ENCODE measurements around the gene YKT6.
"Not testable (repeated sequence)": the region's sequence is repeated elsewhere in the genome, so short reads cannot be mapped to it uniquely, and the experiment has no call there.

YKT6 gene

DNA sequence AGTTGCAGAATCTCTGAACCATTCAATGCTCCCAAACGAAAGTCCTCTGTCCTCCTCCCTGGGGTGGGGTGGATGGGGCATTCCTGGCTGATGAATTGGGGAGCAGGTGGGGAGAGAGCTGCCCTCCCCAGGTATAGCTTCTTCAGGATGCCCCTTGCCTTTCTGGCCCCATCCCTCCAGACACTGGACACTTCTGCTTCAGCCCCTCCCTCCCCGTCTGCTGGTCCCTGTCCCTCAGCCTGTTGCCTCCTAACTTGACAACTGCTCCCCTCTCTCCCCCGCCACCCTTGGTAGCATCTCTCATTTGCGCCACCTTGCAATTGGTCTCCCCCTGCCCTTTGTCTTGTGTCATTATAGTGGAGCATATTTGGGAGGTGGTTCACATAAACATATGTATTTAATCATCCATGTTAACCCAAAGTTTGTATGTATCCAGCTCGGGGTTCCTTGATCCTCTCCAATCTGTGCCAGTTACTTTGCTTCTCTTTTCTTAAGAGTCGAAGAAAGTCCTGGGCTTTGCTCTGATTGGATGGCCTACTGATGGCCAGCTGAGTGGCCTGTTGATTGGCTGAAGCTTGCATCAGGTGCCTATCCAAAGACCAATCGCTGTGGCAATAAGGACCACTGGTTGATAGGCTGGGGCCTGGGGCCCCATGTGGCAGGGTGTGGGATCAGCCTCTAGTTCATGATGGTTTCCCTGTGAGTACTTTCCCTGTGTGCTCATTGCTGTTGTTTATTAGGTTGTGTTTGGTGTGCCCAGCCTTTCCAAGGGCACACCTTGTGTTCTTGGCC lies 7.6 kb upstream of the YKT6 start:
- DNase-seq (ENCODE audit: low read depth in 1 of 2, low spot score in 1 of 2) = no peak

DNA sequence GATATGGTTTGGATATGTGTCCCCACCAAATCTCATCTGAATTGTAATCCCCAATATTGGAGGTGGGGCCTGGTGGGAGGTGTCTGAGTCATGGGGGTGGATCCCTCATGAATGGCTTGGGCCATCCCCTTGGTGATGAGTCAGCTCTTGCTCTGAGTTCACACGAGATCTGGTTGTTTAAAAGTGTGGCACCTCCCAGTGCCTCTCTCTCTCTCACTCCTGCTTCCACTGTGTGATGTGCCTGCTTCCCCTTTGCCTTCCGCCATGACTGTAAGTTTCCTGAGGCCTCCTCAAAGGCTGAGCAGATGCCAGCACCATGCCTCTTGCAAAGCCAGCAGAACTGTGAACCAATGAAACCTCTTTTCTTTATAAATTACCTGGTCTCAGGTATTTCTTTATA lies 6.7 kb upstream of the YKT6 start:
- DNase-seq (ENCODE audit: low read depth in 1 of 2, low spot score in 1 of 2) = no peak

DNA sequence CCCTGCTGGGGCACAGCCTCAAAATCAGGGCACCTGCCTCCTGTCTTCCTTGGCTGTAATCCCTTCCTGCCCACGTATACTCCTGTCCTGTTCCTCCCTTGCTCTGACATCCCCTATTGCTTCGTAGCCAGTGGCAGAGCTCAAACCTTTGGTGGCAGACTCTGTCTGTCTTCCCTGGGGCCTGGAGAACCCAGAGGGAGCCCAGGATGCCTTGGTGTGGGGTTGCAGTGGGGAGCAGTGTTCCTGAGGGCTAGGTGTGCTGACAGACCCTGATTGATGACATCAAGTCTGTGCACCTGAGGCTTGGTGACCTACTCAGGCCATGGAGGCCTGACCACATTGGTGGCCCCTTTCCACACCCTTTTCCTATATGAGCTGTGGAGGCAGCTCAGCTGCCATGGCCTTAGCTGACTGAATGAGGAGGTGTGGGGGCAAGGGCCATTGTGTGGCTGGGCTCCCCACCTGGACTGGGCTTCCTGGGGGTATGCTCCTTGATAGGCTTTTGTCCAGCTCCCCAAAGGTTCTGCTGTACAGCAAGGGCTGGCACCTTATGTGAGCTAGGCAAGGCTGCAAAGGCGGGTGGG lies 6.1 kb upstream of the YKT6 start:
- no peak for DNase-seq (ENCODE audit: low read depth in 1 of 2, low spot score in 1 of 2)

DNA sequence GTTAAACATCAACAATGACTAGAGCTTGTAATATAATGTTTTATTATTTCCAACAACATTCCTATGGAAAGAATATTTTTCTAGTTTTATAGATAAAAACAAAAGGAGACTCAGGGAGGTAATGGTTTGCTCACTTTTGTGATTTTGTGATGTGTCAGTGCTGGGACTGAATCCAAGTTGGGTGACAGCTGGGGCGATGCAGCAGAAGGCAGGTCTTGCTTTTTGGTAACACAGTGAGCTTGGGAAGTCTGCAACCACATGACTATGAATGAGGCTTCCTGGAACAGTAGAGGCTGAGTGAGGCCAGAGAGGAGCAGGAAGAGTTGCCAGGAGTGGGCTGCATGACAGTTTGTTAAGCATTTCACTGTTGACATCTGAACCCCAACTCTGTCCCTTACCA lies 4.9 kb upstream of the YKT6 start:
- DNase-seq (ENCODE audit: low read depth in 1 of 2, low spot score in 1 of 2) = no peak

DNA sequence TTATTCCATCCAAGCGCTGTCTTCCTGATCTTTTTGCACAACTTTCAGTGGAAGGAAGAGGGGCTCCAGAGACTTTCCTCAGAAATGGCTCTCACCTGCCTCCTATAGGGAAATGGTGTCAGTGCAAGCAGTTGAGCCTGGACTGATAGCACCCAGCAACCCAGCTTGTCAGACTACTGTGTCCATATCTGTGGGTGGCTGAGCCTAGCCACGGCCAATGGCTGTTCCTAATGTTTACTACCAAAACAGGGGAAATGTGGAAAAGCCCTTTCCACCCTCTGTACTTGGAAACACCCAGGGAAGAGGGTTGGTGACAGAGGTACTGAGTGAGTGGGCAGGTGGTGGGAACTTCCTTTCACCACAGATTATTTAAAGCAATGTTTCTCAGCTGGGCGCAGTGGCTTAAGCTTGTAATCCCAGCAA lies 4.3 kb upstream of the YKT6 start:
- no peak for DNase-seq (ENCODE audit: low read depth in 1 of 2, low spot score in 1 of 2)

DNA sequence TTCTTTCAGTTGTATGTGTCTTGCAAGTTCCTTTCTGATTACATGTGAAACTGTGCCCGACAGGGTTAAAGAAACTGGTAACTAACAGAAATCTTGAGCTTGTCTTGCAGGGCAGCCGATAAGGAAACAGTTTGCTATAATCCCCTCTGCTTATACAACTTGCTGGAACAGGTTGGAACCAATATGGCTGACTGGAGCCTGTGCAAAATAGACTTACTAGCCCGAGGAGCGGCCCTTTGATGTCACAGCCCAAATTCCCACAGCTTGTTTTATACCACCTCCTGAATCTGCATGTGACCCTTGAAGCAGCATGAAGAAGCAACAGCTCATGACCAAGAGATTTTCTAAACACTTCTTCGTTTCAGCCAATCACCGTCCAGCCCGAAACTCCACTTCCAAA lies 3.3 kb upstream of the YKT6 start:
- no peak for DNase-seq (ENCODE audit: low read depth in 1 of 2, low spot score in 1 of 2)

DNA sequence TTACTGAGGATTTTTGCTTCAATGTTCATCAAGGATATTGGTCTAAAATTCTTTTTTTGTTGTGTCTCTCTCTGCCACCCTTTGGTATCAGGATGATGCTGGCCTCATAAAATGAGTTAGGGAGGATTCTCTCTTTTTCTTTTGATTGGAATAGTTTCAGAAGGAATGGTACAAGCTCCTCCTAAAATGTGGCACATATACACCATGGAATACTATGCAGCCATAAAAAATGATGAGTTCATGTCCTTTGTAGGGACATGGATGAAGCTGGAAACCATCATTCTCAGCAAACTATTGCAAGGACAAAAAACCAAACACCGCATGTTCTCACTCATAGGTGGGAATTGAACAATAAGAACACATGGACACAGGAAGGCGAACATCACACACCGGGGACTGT lies 615 bp upstream of the YKT6 start:
- DNase-seq (ENCODE audit: low read depth in 1 of 2, low spot score in 1 of 2) = not testable (repeated sequence)

DNA sequence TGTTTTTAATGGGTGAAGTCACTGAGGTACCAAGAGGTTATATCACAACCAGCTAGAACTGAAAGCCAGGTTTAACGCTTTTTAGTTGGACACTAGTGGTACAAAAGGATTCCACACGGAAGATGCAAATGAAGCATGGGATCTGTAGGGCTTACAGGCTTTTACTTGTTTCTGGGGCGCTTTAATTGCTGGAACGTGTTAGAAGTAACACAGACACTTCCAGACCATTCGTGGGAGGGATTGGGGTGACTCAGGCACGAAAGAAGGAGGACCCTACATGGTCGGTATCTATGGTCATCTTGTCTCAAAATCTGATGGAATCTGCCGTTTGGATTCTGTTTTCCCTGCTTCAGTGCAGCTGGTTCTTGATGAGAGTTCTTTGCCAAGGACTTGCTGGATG lies 1.0 kb downstream of the YKT6 start:
- DNase-seq (ENCODE audit: low read depth in 1 of 2, low spot score in 1 of 2) = no peak

DNA sequence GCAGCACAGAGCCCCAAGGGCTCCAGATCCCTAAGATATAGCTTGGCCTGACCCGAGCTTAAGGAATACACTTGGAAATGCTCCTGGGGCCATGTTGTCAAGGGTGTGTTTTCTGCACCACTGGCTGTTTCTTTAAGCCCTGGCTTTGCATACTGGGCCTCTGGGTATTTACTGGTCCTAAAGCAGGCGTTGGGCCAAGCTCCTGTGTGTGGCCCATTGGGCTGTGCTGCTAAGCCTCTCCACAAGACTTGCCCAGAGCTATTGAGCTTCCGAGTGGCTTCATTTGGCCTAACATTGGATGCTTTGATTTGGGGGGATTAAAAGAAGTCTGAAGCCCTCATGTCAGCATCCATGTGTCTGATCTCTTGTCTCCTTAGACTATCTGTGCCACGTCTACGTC lies 5.2 kb downstream of the YKT6 start:
- no peak for DNase-seq (ENCODE audit: low read depth in 1 of 2, low spot score in 1 of 2)

DNA sequence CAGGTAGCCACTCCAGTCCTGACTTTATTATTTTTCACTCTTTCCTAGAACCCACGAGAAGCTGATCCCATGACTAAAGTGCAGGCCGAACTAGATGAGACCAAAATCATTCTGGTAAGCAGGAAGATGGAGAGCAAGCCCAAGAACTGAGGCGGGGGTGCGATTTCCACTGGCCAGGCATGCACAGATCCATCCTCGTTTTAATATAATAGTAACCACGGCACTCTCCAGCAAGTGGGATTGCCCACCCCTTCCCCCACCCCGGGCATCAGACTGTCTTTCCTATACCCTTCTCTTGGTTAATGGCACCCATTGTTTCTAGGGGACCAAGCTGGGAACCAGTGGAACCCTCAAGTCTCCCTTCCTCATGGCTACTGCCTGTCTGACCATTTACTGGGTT lies 7.3 kb downstream of the YKT6 start:
- DNase-seq (ENCODE audit: low read depth in 1 of 2, low spot score in 1 of 2) = no peak

DNA sequence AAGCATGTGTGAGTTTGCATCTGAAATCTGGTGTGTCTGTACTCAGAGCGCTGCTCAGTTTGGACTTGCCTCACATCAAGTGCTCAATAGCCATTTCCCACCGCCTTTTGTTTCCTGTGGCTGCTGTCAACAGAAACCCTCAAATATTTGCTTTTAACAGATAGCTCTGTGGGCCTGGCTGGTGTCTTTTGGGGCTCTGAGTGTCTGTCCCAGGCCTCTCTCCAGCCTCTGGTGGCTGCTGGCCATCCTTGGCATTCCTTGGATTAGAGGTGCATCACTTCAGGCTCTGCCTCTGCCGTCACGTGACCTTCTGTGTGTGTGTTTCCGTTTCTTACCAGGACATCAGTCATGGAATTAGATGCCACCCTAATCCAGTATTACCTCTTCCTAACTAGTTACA lies 9.3 kb downstream of the YKT6 start:
- DNase-seq (ENCODE audit: low read depth in 1 of 2, low spot score in 1 of 2) = no peak

DNA sequence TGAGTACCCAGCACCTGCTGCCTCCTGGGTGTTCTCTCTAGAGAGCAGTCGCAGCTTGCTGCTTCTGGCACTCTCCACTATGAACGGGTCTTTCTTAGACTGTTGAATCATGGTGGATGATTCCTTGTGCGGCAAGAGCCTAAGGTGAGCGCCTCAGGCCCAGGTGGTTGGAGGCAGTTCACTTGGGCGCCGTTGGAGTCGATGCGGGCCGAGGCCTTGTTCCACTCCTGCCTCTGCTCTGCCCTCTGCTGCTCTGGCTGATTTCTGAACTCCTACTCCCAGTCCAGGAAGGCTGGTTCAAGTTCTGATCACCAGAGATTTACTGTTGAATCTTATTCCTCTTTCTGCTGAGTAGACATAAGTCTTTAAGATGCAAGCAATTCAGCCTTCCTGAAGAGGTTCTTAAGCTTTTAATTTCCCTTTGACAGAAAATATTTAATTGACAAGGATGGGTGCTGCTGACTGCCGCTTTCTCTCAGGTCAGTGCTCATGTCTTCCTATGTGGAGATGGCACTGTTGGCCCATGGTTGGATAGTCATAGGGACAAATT lies 10.4 kb downstream of the YKT6 start:
- no peak for DNase-seq (ENCODE audit: low read depth in 1 of 2, low spot score in 1 of 2)

DNA sequence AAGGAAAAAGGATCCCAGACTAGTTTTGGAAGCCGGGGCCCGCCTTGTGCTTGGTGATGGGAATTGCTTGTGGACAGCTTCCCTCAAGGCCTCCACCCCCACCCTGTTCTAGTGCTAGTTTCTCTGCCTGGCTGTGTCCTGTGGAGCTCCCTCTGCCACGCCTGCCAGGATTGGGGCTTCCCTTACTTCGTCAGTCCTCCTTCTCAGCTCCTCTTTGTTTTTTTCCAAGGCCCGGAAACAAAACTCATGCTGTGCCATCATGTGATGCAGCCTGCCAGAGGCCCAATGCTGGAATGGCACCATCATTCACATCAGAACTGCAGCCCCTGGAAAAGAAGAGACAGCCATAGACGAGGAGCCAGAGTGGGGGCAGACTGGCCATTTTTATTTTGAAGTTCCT lies 11.2 kb downstream of the YKT6 start:
- DNase-seq (ENCODE audit: low read depth in 1 of 2, low spot score in 1 of 2) = no peak

DNA sequence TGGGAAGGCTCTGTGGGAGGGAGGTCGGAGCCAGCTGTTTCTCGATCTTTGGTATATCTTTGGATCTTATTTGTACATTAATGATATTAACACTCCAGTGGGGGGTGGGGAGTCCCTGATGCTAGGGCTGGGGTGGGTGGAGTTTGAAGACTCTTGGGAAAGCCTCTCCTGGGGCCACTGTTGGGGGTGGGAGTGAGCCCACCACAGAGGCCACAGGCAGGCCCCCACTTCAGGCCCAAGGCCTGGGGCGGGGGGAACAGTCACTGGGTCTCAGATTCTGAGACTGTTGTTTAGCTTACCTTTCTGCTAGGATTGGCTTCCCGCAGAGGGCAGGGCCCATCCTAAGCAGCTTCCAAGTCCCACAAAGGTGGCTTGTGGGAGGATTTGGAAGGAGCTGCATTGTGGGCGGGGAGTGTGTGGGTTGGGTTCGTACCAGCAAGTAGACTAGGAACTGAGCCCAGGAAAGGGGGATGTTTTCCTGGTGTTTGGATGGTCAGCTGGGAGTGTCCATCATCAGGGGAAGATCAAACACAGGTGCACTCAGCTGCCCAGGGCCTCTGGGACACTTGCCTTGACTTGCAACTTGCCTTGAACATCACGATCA lies 11.9 kb downstream of the YKT6 start:
- DNase-seq (ENCODE audit: low read depth in 1 of 2, low spot score in 1 of 2) = no peak

DNA sequence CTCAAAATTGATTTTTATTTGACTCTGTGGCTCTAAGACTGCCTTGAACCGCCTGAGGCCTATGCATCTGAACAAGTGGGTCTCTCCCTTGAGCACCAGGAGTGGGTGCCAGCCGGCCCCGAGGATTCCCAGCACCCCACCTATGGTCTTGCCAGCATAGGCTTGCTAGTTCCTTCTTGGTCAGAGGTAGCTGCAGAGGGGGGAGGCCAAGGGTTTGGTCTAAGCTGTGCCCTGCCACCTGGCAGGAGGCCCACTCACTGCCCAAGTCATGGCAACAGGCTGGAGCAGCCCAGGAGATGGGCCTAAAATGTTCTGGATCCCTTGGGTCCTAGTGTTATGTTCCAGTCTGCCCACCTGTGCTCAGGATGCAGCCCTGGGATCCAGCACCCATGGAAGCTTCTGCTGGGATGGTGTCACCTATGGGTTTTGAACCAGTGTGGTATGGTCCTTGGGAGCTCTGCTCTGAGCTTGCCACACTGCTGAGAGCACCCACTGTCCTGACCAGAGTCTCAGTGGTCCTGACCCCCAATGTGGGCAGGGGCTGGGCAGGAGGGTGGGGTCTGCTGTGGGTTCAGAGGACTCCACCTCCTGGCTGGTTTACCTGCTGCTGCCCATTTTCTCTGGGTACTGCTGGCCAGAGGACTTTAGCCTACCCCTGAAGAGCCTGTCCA lies 12.6 kb downstream of the YKT6 start:
- no peak for DNase-seq (ENCODE audit: low read depth in 1 of 2, low spot score in 1 of 2)

DNA sequence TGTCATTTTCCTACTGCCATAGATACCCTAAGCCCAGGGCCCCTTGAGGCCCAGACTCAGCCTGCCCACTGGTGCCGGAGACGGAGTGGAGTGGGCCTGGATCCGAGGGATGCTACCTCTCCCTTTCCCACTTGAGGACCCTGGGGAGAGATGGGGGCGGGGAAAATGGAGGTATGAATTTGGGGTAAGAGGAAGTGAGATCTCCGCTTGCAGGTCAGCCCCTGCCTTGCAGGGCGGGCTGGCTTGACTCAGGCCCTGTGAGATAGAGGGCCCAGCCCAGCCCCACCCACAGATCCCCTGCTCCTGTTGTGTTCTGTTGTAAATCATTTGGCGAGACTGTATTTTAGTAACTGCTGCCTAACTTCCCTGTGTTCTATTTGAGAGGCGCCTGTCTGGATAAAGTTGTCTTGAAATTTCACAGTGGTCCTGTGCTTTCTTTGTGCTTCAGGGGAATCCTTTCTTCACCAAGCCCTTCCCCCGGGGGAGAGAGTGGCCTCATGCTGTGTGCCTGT lies 13.2 kb downstream of the YKT6 start:
- DNase-seq (ENCODE audit: low read depth in 1 of 2, low spot score in 1 of 2) = no peak

DNA sequence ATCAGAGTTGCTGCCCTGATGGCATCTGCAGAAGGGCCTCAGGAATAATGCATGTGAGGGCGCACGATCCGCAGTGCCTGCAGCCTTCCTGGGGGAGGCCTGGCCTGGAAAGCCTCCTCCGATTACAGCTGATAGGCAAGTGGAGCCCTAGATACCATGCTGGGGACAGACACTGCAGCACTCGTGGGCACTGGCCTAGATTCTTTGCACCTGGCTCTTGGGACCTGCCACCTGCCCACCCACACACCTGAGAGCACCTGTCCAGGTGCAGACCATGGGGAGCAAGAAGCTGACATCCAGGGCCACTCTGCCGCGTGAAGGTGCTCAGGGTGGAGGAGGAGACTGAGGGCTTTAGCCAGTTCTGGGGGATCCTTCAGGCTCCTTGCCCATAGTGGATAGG lies 14.8 kb downstream of the YKT6 start:
- no peak for DNase-seq (ENCODE audit: low read depth in 1 of 2, low spot score in 1 of 2)

DNA sequence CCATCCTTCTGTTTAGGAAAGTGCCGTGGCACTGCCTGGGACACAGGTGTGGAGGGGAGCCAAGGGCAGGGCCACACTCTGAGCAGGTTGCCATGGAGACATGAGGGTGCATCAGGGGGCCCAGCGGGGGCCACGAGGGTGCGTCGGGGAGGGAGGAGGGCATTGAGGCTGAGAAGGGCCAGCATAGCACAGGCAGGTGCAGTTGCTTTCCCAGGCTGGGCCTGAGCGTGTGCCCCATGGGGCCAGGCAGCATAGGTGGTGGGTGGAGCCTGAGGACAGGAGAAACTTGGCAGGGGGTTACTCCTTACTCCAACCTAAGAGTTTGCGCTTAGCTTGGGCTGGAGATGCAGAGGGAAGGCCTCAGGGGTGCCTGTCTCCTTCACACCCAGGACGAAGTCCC lies 15.2 kb downstream of the YKT6 start:
- no peak for DNase-seq (ENCODE audit: low read depth in 1 of 2, low spot score in 1 of 2)

DNA sequence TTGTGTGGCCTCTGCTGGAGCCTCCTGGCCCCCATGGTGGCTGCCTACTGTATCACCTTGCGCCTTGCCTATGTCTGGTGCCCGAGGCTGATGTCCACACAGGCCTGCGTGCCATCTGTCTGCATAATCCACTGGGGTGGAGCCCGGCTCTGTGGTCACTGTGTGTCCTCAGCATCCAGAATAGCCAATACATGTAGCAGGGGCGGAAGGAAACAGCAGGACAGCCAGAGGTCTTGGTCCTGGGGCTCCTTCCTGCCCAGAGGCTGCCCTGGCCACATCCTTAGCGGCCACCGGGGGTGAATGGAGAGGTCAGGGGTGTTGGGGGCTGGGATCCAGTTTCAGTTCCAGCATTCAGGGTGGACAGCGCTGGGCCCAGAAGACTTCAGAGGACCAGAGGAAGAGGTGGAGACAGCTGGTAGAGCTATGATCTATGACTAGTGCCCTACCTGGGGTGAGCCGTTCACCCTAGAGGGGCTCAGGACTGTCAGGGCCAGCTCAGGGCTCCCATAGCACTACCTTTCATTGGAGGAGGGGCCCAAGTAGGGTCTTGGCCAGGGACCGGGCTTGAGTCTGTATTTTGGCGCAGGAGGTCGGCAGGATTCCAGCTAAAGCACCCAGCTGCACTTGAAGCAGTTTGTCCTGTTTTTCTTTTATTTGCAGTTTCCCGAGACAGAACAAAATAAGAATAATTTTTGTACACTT lies 15.9 kb downstream of the YKT6 start:
- no peak for DNase-seq (ENCODE audit: low read depth in 1 of 2, low spot score in 1 of 2)

DNA sequence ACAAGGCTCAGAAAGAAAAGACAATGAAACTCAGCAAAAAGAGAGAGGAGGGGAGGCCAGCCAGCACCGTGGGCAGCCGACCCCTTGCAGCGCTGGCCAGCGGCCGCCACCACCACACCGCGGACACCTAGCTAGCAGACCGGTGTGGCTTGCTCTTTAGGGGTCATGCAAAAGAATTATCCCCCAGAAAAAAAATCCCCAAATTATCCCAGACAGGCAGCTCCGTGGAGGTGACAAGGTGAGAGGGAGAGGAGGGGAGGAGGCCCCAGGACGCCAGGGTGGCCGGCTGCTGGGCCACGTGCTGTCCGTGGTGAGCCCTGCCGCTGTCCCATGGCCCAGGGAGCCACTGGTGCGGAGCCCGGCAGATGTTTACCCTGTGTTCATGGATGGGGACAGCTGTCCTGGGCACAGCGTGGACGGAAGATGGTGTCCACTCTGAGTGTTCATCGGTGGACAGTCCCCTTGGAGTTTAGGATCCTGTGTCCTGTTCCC lies 16.5 kb downstream of the YKT6 start:
- no peak for DNase-seq (ENCODE audit: low read depth in 1 of 2, low spot score in 1 of 2)

DNA sequence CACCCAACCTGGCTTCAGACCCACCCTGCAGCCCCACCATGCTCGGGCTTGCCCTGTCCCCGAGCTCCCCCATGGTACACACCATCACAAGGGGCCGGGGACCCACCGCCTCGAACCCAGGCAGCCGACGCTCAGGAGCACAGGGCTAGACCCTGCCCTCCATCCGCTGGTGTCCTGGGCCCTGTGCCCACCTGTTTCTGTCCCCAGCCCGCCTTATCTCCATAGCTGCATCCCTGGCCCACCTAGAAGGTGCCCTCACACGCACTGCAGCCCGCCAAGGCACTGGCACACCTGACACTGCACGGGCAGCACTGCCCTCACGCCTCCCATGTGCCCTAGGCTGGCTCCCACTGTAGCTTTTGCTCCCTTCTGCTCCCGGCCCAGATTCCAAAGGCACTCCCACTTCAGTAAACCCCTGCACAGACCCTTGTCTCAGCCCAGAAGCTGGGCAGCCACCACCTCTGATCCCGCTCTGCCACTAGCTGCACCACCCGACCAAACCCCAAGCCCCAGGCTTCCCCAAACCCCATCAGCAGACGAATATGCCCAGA lies 17.1 kb downstream of the YKT6 start:
- DNase-seq (ENCODE audit: low read depth in 1 of 2, low spot score in 1 of 2) = no peak

Data from activated T-helper 1 cell treated with anti-CD3 and anti-CD28 coated beads, Interleukin-2, amount 50 U/mL, for 16 hours (primary cell).